Body of pancreas (tissue), 4 donors: Measurements from ENCODE around the gene SLC25A13. TPM values are rescaled to one million over a fixed set of nuclear protein-coding genes. Genes with fewer than 3 reads are reported as not detected.

ENCODE experiments used
- ATAC-seq: fragments of 150-250 bp; one replicate; pipeline ENCODE4 v1.9.1; 2016
- DNase-seq, 4 donors: peaks; one replicate each; pipeline ENCODE4 v3.0.0-alpha.2; 2019
- H3K27ac ChIP-seq, 4 donors: fragments of 200-600 bp; sonication (generic); 1 replicate in 3 of 4; 2 replicates in 1 of 4; pipeline versions ENCODE4 v1.5.1 to v1.6.1; 2016 to 2019; ENCODE audit warnings: mild to moderate bottlenecking in 1 of 4, mixed read lengths in 1 of 4, moderate library complexity in 1 of 4
- H3K27me3 ChIP-seq, 2 donors: fragments of 200-600 bp; sonication (generic); one replicate each; pipeline ENCODE4 v1.6.0; 2016; ENCODE audit warnings: mild to moderate bottlenecking in 1 of 2
- H3K36me3 ChIP-seq, 2 donors: fragments of 200-600 bp; sonication (generic); replicated peaks in 1 of 2; 2 replicates each; pipeline ENCODE4 v1.5.1; 2016; ENCODE audit warnings: low read depth in 2 of 2; ENCODE audit not compliant: insufficient read depth in 1 of 2
- H3K4me1 ChIP-seq: fragments of 200-600 bp; sonication (generic); one replicate; pipeline ENCODE4 v1.6.0; 2016
- H3K4me3 ChIP-seq, 2 donors: fragments of 200-600 bp; sonication (generic); 1 replicate in 1 of 2; 2 replicates in 1 of 2; pipeline ENCODE4 v1.5.1; 2016 to 2019
- H3K9me3 ChIP-seq, 3 donors: fragments of 200-600 bp; sonication (generic); 1 replicate in 2 of 3; 2 replicates in 1 of 3; pipeline ENCODE4 v1.5.1; 2016
- CTCF ChIP-seq, 7 experiments: fragments of 450-650 bp in 4 of 7; fragments of 200-600 bp in 3 of 7; sonication (generic) in 3 of 7; IDR thresholded peaks; one replicate each; pipeline ENCODE4 v1.5.1; 2016 to 2019; ENCODE audit warnings: antibody characterized with exemption in 7 of 7
- POLR2A ChIP-seq, 3 donors: fragments of 450-650 bp; IDR thresholded peaks; one replicate each; pipeline ENCODE4 v1.6.1; 2016; ENCODE audit warnings: antibody characterized with exemption in 3 of 3, mild to moderate bottlenecking in 2 of 3
- WGBS, 2 donors: methylation state at CpG; one replicate each; pipeline ENCODE4 v1.1.5; 2017; 5-methylcytosine and 5-hydroxymethylcytosine counted together
- intact Hi-C: fragments of 100-400 bp; cut with DNase I; formaldehyde crosslinking; loops from one replicate; pipeline ENCODE4 v1.15.1; 2023
- total RNA-seq, 2 donors: library from RNA; depleted of rRNA; stranded (reverse); fragments of >200 nt; gene quantifications; one replicate each; pipeline ENCODE4 v1.1.0, GENCODE V29; 2016

SLC25A13 gene
- total RNA-seq, 2 donors from 2014 or later: 9.6 to 20.1 TPM

GRCh38 chr7:96219378-96220130 lies 102.3 kb downstream of the SLC25A13 start:
- no peaks in the 10 kb centered on the region for H3K36me3 ChIP-seq
- H3K4me1 ChIP-seq: no peaks in the 10 kb centered on the region
- no peak for DNase-seq
- H3K4me3 ChIP-seq: no peak overlapping the region
- intact Hi-C loops: no loop called here
- no peak overlapping the region for H3K27ac ChIP-seq
- no peak for TF ChIP-seq POLR2A (IDR thresholded peaks at IDR 0.05)
- TF ChIP-seq CTCF (IDR thresholded peaks at IDR 0.05): no peak
- WGBS, 2 donors: 83 to 90% methylated on average over 1 of the region's 1 CpG
- ATAC-seq: no peak
- H3K27me3 ChIP-seq: no peaks in the 10 kb centered on the region
- no peaks in the 10 kb centered on the region for H3K9me3 ChIP-seq

- Histone ChIP-seq H3K4me3 (no peak overlapping the region), H3K36me3 (no peaks in the 10 kb centered on the region), H3K4me1 (no peaks in the 10 kb centered on the region), H3K27ac (no peak overlapping the region), H3K27me3 (no peaks in the 10 kb centered on the region), H3K9me3 (no peaks in the 10 kb centered on the region)
- intact Hi-C loops: no loop called here
- 66 to 69% methylated on average over 4 of the region's 4 CpGs for WGBS, 2 donors
- no peak for DNase-seq
- no peak for TF ChIP-seq POLR2A (IDR thresholded peaks at IDR 0.05)
- TF ChIP-seq CTCF (IDR thresholded peaks at IDR 0.05): no peak
- no peak for ATAC-seq
Measured at GRCh38 chr7:96218664-96219243, 103.1 kb downstream of the SLC25A13 start.

- DNase-seq: no peak
Measured at GRCh38 chr7:96217147-96217546, 104.8 kb downstream of the SLC25A13 start.

GRCh38 chr7:96216373-96216772 lies 105.5 kb downstream of the SLC25A13 start:
- Histone ChIP-seq H3K27ac (no peak overlapping the region), H3K36me3 (no peaks in the 10 kb centered on the region), H3K4me1 (no peaks in the 10 kb centered on the region), H3K4me3 (no peak overlapping the region), H3K27me3 (no peaks in the 10 kb centered on the region), H3K9me3 (no peaks in the 10 kb centered on the region)
- ATAC-seq (no peak), DNase-seq (no peak)
- intact Hi-C loops: no loop called here
- 95 to 97% methylated on average over 7 of the region's 7 CpGs for WGBS, 2 donors
- TF ChIP-seq CTCF (IDR thresholded peaks at IDR 0.05): no peak
- no peak for TF ChIP-seq POLR2A (IDR thresholded peaks at IDR 0.05)

More at GRCh38 chr7:96217147-96217546, 104.8 kb downstream of the SLC25A13 start:
- Histone ChIP-seq H3K4me1 (no peaks in the 10 kb centered on the region), H3K4me3 (no peak overlapping the region), H3K27me3 (no peaks in the 10 kb centered on the region), H3K27ac (no peak overlapping the region), H3K9me3 (no peaks in the 10 kb centered on the region), H3K36me3 (no peaks in the 10 kb centered on the region)
- intact Hi-C loops: no loop called here
- ATAC-seq: no peak
- TF ChIP-seq CTCF (IDR thresholded peaks at IDR 0.05): no peak
- no peak for TF ChIP-seq POLR2A (IDR thresholded peaks at IDR 0.05)
- 73 to 81% methylated on average over 1 of the region's 1 CpG for WGBS, 2 donors
